IMR-90 (cell line): Measurements from ENCODE around the gene RNF130.

Source experiments
- BHLHE40 ChIP-seq: fragments of 150-350 bp; IDR thresholded peaks from 2 replicates; pipeline ENCODE4 v1.6.1; 2016; ENCODE audit warnings: mild to moderate bottlenecking, low read depth, low read length
- POLR2A ChIP-seq: IDR thresholded peaks from 2 replicates; pipeline ENCODE4 v1.6.1; 2012; ENCODE audit warnings: mild to moderate bottlenecking, low read depth, low read length
- RCOR1 ChIP-seq: IDR thresholded peaks from 2 replicates; pipeline ENCODE4 v1.6.1; 2012; ENCODE audit warnings: mild to moderate bottlenecking, low read length, improper control_type of control experiment; ENCODE audit not compliant: insufficient replicate concordance
- TF ChIP-seq, protein P1 (sequence below): conservative IDR thresholded peaks from 2 replicates; pipeline ENCODE4 v1.5.1; 2012; ENCODE audit warnings: mild to moderate bottlenecking, low read depth, low read length, improper control_type of control experiment

GRCh38 chr5:180026734-180027458, 44.7 kb downstream of the RNF130 start:
- TF ChIP-seq, protein P1, sequence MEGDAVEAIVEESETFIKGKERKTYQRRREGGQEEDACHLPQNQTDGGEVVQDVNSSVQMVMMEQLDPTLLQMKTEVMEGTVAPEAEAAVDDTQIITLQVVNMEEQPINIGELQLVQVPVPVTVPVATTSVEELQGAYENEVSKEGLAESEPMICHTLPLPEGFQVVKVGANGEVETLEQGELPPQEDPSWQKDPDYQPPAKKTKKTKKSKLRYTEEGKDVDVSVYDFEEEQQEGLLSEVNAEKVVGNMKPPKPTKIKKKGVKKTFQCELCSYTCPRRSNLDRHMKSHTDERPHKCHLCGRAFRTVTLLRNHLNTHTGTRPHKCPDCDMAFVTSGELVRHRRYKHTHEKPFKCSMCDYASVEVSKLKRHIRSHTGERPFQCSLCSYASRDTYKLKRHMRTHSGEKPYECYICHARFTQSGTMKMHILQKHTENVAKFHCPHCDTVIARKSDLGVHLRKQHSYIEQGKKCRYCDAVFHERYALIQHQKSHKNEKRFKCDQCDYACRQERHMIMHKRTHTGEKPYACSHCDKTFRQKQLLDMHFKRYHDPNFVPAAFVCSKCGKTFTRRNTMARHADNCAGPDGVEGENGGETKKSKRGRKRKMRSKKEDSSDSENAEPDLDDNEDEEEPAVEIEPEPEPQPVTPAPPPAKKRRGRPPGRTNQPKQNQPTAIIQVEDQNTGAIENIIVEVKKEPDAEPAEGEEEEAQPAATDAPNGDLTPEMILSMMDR: no peak
- TF ChIP-seq POLR2A: no peak
- TF ChIP-seq RCOR1: no peak
- TF ChIP-seq BHLHE40: no peak
